Fibroblast of the conjunctiva (primary cell): ENCODE data around the gene TCEA2.

Source experiments
- DNase-seq: peaks from one replicate; pipeline ENCODE4 v3.0.0-alpha.2; 2010; ENCODE audit warnings: low read depth

Gene TCEA2

DNA sequence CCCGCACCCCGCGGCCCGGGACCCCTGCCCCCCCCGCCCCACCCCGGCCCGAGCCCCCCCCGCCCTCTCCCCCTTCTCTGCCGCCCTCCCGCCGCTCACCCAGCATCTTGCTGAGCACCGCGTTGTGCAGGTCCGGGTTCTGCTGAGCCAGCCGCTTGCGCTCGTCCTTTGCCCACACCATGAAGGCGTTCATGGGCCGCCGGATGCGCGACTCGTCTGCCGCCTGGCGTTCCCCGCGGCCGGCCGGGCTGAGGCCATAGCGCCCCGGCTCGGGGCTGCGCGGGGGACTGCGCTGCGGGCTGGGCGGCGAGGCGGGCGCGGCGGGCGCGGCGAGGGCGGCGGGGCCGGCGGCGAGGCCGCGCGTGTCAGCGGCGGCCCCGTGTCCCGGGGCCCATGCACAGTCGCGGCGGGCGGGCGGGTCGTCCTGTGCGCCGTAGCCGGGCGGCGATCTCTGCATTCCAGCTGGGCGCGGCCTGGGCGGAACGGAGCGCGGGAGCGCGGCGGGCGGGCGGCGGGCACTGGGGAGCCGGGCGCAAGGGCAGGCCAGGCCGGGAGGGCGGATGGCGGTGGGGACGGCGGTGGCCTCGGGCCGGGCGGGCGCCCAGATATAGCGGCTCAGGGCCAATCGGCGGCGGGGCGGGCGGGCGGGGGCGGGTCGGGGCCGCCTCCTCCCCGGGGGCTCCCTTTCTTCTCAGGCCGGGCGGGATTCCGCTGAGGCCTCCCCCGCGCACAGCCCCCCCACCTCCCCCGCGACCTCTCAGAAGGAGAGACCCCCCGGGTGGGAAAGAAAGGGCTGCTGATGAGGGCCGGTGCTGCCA, 13.7 kb upstream of the TCEA2 start, which contains the start of gene SOX18:
SOX18 (minus strand) TSS at position 580 of the 818 bp plus-strand sequence; CDS start at position 457, 123 bp downstream.
- no peak for DNase-seq

DNA sequence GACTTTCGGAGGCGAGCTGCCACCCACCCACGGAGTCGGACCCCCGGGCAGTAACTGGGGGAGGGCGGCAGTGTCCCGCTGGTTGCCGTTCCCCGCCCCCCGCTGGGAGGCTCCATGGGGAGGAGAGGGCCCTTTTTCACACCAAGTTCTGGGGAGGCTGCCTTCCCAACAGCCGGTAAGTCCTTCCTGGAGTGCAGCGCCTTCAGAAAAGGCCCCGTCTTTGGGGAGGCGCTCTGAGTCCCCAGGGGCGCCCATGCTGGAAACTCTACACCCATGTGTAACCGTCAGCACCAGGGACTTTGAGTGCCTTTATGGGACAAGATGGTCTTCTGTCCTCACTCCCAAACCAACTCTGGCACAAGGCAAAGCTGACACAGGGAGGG, 13.1 kb upstream of the TCEA2 start:
- DNase-seq: no peak

DNA sequence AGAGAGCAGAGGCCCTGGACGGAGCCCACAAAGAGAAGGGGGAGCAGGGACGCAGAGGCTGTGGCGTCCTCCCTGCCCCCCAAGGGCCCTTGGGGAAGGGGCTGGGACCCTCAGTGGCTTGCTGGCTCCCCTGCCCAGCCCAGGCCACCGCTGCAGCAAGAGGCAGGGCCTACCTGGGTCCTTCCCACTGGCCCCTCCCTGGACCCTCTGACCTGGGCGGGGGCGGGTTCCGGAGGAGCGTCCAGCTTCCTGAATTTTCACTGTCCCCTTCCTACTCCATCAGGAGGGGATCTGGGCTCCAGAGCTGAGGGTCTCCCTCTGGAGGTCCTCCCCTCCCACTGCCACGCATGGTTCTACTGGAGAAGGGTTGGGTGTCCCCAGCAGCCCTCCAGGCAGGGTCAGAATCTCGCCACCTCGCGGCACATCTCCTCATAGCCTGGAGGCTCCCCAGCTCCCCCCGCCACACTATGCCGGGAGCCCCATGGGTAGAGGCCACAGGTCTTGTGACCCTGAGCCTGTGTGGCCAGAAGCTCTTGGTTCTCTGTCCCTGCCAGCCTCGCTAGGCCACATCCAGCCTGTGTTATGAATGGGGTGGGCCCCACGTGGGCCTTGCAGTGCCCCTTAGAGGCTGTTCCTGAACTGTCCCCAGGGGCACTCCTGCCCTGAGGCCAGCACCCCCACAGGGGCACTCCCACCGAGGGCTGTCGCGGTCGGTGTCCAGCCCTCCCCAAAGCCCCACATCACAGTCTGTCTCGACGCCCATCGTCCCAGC, 12.6 kb upstream of the TCEA2 start:
- no peak for DNase-seq

DNA sequence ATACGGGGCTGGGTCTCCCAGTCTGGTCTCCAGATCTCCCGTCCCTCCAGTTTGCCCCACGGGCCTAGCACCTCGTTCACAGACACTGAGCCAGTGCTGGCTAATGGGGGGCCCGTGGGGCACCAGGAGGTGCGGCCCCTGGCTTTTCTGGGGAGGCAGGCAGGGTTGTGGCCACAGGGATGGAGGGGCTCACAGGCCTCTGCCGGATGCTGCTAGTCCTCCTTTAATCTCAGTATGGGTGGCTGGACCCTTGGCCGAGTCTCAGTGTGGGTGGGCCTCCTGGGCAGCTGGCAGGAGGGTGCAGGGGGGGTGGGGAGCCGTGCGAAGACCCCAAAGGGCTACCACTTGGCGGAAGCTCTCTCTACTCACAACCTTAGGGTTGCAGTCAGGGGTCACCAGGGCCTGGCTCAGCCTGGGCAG, 12.0 kb upstream of the TCEA2 start:
- DNase-seq: no peak

DNA sequence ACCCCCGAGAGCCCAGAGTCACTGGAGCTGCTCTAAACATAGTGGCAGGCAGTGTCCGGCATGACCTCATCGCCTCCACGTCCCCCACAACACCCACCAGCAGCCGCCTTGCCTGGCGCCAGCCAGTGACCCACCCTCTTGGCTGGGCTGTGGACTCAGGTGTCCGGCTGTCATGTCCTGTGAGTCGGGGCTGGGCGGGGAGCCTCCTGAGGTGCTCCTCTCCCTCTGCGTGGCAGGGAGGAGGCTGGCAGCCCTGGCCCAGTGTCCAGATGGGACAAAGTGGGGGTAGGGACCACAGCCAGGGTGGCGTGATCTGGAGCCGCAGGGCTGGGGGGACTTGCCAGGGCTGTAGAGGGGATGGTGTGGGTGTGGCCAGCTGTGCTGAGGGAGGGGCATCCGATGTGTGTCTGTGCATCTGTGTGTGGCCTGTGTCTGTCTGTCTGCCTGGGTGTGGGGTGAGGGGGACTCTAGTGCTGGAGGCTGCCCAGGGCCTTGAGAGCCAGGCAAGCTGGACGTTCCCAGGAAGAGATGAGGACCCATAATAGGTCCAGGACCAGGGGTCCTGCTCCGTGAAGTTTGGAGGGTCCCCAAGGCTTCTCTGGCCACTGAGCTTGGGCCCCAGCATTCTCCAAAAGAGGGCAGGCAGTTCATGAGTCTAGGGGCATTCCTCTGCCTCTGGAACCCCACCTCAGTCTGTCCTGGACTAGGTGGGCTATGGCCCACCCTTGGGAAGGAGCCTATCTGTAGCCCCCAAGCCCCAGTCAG, 11.3 kb upstream of the TCEA2 start:
- DNase-seq: no peak

DNA sequence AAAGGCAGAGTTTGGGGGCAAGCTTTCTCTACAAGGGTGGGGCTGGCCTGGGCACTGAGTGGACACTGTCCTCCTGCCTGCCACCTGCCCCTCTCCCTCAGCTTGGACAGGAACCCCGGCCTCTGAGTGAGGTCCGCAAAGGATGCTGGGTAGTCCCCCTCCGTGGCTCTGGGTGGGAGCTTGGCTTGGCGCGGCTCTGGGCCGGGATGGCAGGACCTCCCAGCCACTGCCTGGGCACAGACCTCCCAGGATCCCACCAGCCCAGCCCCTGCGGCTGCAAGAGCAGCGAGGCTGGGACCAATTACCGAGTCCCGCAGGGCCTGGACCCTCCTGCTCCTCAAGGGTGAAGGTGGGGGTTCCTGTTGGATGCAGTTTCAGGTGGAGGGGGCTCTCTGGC, 10.7 kb upstream of the TCEA2 start:
- no peak for DNase-seq

DNA sequence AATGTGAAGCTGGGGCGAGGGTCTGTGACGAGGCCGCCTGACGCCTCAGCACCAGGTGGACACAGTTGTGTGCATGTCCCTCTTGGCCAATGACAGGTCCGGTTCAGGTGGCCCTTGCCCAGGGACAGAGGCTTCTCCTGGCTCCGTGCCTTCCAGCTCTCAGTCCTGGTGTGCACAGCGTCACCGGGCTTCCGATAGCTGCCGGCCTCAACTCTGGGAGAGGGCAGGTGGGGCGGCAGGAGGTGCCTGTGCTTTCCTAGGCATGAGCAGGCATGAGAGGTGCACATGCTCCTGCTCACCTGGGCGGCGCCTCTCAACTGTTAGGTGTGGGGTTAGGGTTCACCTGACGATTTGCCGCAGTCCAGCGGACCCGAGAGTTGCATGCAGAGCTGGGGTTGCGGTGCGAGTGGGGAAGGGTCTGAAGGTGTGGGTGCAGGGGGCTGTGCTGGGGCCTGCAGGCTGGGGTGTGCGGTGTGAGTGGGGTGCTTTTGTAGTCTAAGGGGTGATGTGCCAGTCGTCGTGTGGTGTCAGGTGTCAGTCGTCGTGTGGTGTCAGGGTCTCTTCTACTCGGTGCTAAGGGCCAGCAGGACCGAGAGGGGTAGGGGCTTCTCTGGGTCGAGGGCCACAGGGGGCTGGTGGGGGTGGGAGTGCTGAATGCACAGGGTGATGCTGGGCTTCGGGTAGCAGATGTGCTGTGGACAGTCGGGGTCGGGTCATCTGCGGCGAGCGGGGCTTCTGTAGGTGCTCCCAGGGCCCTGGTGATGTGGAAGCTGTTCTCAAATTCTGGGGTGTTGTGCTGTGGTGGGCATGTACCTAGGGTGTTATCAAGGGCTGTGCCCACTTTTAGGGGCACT, 9.8 kb upstream of the TCEA2 start:
- DNase-seq: no peak

DNA sequence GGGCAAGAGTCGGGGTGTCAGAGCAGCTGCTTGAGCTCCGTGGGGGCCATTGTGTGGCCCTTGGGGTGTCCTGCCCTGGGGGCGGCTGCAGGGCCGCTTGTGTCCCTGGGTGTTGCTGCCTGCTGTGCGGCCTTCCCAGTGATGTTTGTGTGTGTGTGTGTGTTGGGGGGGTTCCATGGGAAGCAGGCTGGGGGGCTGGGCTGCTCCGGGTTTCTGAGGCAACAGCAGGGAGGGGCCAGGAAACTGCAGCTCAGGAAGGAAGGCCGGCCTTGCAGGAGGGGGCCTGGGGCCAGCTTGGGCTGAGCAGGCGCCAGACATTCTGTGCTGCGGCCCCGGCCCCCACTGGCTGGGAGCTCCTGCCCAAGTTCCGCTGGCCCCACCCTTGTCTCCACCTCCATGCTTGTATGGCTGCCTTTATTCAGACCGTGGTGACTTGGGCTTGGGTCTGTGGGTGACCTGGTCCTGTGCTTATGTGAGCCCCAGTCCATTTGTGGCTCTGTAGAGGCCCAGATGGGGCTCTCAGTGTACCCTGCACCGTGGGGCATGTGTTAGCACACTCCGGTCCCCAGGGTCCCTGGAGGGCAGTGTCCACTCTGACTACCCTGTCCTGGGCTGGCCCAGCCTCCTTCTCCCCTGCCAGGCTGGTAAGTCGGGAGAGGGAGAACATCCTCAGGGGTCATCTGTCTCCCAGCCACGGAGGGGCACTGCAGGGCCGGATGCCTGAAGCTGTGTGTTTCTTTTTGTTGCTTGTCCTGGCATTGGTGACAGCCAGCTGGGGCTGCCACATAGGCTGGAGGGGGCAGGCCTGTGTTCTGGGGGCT, 8.9 kb upstream of the TCEA2 start:
- peak; percentile 20 for DNase-seq

DNA sequence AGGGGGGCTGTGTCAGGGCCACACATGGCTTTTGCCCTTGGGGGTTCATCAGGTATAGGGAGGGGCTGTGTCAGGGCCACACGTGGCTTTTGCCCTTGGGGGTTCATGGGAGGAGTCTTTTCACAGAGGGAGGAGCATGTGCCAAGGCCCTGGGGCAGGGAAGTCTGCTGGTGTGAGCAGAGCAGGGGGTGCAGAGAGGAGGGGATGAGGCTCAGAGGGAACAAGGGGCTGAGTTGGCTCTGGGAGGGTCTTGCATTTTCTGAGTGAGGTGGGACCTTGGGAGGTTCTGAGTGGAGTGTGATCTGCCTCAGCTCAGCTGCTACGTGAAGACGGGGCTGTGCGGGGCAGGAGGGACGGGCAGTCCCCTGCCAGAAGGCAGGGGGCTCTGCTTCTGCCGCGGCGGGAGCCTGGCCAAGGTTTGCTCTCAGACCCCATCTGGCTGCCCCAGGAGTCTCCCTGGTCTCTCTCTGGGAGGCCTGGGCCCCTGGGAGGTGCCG, 7.6 kb upstream of the TCEA2 start:
- no peak for DNase-seq

DNA sequence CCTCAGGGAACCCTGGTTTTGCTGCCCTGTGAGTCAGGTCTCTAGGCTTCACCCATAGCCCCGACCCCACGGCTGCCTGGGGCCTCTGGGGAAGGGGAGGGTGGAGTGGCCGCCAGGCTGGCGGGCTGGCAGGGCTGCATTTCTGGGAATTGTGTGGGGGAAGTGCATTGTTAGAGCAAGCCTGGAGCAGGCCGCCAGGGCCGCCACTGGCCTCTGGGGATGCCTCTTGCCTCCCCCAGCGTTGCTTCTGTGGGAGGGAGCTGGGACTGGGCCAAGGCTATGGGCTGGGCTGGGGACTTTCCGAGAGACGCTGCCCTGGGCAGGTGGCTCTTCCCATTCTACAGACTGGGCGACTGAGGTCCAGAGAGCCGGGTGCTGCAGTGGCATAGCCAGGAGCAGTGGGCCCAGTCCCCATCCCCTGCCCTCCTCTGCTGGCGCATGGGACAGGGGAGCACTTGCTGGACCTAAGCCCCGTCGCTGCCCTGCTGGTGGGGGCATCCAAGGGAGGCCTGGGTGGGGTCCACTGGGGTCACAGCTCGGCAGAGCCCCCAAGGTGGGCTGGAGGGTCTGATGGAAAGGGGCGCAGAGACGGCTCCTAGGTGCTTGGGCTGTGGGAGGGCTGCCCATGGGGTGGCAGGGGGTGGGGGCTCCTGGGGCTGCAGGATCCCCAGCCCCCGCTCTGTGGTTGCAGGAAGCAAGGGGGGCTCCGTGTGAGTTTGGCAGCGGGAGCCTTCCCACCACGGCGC, 6.9 kb upstream of the TCEA2 start:
- DNase-seq: no peak

DNA sequence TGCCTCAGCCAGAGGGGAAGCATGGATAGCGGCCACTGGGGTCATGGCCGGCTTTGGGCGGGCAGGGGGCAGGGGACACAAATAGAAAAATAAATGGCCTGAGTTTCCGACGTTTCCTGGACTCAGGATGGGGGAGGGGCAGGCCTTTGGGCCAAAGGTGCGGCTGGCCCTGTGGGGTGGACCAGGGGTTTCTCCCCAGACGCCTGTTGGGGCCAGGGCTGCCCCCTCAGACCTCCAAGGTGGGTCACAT, 6.4 kb upstream of the TCEA2 start:
- no peak for DNase-seq

DNA sequence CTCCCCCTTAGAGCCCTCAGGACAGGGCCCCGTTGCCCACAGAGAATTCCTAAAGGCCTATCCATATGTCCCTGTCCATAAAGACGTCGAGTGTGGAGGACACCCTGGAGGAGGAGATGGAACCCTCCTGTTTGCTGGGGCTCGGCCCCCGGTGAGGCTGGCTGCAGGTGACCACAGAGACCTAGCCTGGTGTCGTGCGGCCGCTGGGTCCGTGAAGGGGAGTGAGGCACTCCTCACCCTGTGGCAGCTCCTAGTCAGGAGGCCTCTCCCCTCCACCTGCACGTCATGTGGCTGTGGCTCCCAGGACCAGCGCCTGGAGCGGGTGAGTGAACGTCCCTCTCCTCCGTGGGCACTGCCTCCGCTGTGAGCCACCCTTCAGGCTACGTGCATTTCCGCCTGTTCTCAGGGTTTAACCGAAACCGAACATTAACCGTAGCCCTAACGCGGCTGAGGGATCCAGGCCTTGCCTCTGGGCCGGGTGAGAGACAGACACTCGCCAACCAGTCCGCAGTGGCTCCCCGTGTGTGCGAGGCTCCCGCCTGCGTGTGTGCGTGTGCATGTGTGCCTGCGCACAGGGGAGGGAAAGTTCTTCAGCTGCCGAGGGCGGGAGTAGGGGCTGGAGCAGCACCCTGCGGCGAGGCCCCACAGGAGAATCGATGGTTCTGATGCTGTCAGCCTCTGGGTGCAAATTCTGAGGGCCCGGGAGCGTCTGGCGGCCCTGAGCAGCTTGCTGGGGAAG, 5.9 kb upstream of the TCEA2 start:
- no peak for DNase-seq

DNA sequence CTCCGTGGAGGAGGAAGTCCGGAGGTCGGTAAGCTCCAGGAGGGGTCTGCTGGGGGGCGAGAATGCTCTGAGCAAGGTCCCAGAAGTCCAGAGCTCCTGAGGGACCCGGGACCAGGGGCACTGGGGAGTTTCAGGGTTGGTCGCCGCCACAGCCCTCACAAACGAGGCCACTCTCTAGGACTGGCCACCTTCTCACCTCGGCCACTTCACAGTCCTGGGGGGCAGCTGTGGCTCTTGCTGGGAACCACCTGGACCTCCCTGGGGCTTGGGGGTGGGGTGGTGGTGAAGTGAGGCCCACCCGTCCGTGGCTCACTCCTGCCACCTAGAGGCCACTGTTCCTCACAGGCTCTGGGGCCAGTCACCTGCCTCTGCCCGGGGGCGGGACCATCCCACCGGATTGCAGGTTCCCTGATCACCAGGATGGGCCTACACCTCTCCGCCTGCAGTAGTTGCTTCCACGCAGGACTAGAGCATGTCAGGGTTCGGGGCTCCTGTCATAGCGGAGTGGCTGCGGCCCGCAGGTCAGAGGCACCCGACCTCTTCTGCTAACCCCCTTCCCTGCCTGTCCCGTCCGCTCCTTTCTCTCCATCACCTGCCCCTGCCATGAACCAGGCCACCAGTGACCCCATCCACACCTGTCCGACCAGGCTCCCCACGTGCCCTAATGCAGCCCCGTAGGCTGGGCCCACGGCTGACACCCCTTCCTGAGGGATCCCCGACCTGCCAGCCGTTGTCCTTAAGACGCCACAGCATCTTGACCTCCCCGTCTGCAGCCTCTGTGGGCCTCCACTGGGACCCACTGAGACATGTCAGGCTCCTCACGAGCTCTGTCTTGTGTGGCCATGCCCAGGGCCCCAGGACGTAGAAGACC, 5.1 kb upstream of the TCEA2 start:
- no peak for DNase-seq

DNA sequence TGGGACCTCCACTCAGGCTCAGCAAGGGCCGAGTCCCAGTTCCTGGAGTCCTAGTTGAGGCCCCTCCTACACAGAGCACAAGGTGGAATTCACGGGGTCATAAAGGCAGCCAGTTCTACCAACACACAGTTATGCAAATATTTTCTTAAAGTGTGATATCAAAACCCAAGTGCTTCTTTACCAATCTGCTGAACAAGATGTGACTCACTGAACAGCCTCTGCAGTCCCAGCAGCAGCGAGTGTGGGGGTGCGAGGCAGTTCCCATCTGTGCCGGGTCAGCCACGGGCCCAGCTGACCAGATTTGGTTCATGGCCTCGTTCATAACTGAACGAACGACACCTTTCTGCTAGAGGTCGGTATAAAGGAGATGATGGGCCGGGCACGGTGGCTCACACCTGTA, 4.5 kb upstream of the TCEA2 start:
- DNase-seq: no peak

DNA sequence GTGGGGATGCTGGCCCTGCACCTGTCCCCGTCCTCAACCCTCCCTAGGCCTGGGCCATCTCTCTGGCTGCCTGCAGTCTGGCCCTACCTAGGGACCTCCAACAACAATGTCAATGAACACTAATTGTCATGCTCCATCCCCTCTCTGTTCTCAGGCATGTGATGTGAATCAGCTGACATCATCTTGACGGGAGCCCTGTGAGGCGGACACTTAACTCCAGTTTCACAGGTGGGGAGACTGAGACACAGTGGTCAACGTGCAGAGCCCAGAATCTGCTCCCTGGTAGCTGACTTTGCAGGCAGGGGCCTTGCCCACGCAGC, 762 bp upstream of the TCEA2 start:
- DNase-seq: no peak

DNA sequence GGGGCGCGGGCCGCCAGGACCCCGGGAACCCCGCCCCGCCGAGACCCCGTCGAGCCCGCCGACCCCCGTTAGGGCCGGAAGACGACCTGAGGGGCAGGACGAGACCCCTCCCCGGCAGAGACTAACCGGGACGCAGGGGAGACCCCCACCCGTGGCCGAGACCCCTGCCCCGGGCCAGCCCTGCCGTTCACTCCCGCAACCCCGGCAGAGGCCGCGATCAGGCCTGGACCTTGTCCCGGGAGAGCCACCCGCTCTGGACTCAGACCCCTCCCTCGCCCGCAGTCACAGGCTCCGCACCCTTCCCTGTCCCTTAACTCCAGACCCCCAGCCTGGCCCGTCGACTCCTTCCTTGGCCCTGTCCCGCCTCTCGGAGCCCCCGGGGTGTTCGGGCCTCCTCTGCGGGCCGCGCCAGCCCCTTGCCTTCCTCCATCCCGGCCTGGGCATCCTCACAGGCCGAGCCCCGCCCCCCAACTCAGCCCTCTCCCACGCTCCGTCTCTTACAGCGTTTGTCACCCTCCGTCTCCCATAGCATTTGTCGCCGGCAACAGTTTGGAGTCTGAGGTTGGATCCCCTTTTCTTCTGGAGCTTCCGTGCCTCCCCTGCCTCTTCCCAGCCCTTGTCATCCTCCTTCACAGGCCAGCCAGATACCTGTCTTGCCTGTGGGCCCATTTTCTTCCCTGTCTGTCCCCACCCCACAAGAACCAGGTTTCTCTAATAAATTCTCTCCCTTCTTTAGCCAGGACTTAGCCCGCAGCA, 569 bp downstream of the TCEA2 start:
- DNase-seq: no peak

DNA sequence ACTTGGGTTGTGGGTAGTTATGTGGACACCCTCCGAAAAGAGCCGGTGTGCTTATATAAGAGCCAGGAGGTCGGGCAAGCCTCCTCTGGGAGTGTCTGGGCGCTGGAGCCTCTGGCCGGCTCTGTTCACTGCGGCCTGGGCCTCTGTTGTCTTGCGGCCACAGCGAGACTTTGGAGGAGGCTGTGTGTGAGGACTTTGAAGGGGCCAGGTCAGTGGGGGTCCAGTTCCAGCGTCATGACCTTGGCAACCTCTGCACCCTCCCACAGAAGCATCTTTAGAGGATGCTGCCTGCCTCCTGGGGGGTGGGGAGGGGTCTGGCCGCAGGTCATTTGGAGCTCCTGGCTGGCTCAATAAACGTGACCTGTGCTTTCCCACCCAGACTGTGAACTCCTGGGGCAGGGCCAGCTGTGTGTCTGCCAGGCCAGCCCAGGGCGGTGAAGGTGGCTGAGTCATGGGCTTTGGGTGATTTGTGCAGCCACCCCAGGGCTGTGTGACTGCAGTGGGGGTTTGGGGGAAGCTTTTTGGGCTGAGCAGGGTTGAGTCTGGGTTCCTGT, 1.2 kb downstream of the TCEA2 start:
- no peak for DNase-seq
